GM10266 (cell line): ENCODE results near the gene AGBL4.
A peak's percentile ranks its signal among the peaks of the same experiment; 100 is the strongest.

ENCODE experiments used
- DNase-seq: peaks from one replicate; pipeline ENCODE4 v3.0.0; 2012; ENCODE audit errors: extremely low spot score
- CTCF ChIP-seq: IDR thresholded peaks from 2 replicates; pipeline ENCODE4 v1.5.1; 2012; ENCODE audit warnings: mild to moderate bottlenecking, low read depth; ENCODE audit not compliant: control insufficient read depth, insufficient read depth; ENCODE audit errors: missing control alignments

AGBL4 gene

GRCh38 chr1:48793863-48794262, 1229.9 kb downstream of the AGBL4 start:
- peak; percentile 29 for DNase-seq
- TF ChIP-seq CTCF: no peak

- TF ChIP-seq CTCF: no peak
- DNase-seq: no peak
These were observed 1230.8 kb downstream of the AGBL4 start for GRCh38 chr1:48792961-48793360.

- no peak for TF ChIP-seq CTCF
- no peak for DNase-seq
These were observed 1233.4 kb downstream of the AGBL4 start for GRCh38 chr1:48790397-48790796.

- no peak for TF ChIP-seq CTCF
- no peak for DNase-seq
These were observed 1233.9 kb downstream of the AGBL4 start for GRCh38 chr1:48789903-48790302.

- TF ChIP-seq CTCF: no peak
- no peak for DNase-seq
These were observed 1237.9 kb downstream of the AGBL4 start for GRCh38 chr1:48785869-48786268.

- TF ChIP-seq CTCF: no peak
- no peak for DNase-seq
These were observed 1239.5 kb downstream of the AGBL4 start for GRCh38 chr1:48784301-48784700.

- no peak for TF ChIP-seq CTCF
- no peak for DNase-seq
These were observed 1246.4 kb downstream of the AGBL4 start for GRCh38 chr1:48777219-48777895.
